Kidney capillary endothelial cell (primary cell): ENCODE measurements around the gene SRSF8.
"Not testable (repeated sequence)": the region's sequence is repeated elsewhere in the genome, so short reads cannot be mapped to it uniquely, and the experiment has no call there.

Experiments
- DNase-seq: peaks from one replicate; pipeline ENCODE4 v3.0.0-alpha.2; 2018; ENCODE audit warnings: low spot score

Gene SRSF8

GRCh38 chr11:95097209-95097608 lies 30.5 kb downstream of the SRSF8 start:
- DNase-seq: no peak

- no peak for DNase-seq
These were observed 32.1 kb downstream of the SRSF8 start for GRCh38 chr11:95098826-95099225.

- DNase-seq: no peak
These were observed 33.5 kb downstream of the SRSF8 start for GRCh38 chr11:95100191-95100648.

- no peak for DNase-seq
These were observed 34.3 kb downstream of the SRSF8 start for GRCh38 chr11:95100856-95101507.

- no peak for DNase-seq
These were observed 35.2 kb downstream of the SRSF8 start for GRCh38 chr11:95101935-95102334.

GRCh38 chr11:95102733-95103132 lies 36.0 kb downstream of the SRSF8 start:
- no peak for DNase-seq

GRCh38 chr11:95103701-95104100 lies 37.0 kb downstream of the SRSF8 start:
- DNase-seq: no peak

GRCh38 chr11:95104121-95104830 lies 37.6 kb downstream of the SRSF8 start:
- DNase-seq: no peak

- no peak for DNase-seq
These were observed 38.1 kb downstream of the SRSF8 start for GRCh38 chr11:95104856-95105255.

- peak; percentile 93 for DNase-seq
These were observed 41.5 kb downstream of the SRSF8 start for GRCh38 chr11:95108159-95108611.

- DNase-seq: peak; percentile 79
These were observed 42.2 kb downstream of the SRSF8 start for GRCh38 chr11:95108671-95109551.

- DNase-seq: not testable (repeated sequence)
These were observed 44.8 kb downstream of the SRSF8 start for GRCh38 chr11:95111471-95111870.

GRCh38 chr11:95111923-95112540 lies 45.3 kb downstream of the SRSF8 start:
- DNase-seq: no peak

GRCh38 chr11:95115597-95115996 lies 48.9 kb downstream of the SRSF8 start:
- no peak for DNase-seq

GRCh38 chr11:95119361-95120060 lies 52.8 kb downstream of the SRSF8 start:
- DNase-seq: no peak
